Epithelial cell of alveolus of lung (primary cell): ENCODE results near the gene CTIF. TPM values are rescaled to one million over a fixed set of nuclear protein-coding genes. Genes with fewer than 3 reads are reported as not detected.

Experiments used
- total RNA-seq: library from RNA; depleted of rRNA; stranded (reverse); fragments of >200 nt; gene quantifications from 2 replicates; pipeline ENCODE4 v1.2.1, GENCODE V29; 2015

Gene CTIF
- total RNA-seq, result 14.9 and 21.5 TPM in 2 replicates

GRCh38 chr18:48538531-48539405 is at the start of gene CTIF:
CTIF (plus strand) TSS chr18:48539031; CDS start chr18:48619566, 80,535 bp downstream.

Other genes starting within 250 kb of the CTIF start
- under 0.01 TPM in 1 of 2 replicates, not detected in the other for gene ZBTB7C, start 129.6 kb upstream of the CTIF start, total RNA-seq